Measurements from ENCODE around the gene SRSF8. TPM values are rescaled to one million over a fixed set of nuclear protein-coding genes. Genes with fewer than 3 reads are reported as not detected.

The SRSF8 gene, protein sequence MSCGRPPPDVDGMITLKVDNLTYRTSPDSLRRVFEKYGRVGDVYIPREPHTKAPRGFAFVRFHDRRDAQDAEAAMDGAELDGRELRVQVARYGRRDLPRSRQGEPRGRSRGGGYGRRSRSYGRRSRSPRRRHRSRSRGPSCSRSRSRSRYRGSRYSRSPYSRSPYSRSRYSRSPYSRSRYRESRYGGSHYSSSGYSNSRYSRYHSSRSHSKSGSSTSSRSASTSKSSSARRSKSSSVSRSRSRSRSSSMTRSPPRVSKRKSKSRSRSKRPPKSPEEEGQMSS
- total RNA-seq: 11.4 and 12.5 TPM in 2 replicates

DNA sequence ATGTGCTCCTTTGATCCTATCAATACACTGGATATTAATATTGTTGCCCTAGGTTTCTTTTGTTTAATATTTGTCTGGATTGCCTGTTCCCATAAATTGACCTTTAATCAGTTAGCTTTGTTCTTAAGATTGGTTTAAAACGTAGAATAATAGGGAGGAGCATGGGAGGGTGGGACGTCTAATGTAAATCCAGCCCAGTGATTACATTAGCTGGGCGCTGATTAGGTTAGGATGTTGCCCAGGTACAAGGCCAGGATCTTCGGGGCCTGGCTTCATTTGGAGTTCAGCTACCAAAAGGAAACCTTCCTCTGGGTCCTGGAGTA, at the start of gene SRSF8:
SRSF8 (plus strand) TSS at position 204 of the 323 bp plus-strand sequence. CDS start 308 bp downstream, outside the sequence.

DNA sequence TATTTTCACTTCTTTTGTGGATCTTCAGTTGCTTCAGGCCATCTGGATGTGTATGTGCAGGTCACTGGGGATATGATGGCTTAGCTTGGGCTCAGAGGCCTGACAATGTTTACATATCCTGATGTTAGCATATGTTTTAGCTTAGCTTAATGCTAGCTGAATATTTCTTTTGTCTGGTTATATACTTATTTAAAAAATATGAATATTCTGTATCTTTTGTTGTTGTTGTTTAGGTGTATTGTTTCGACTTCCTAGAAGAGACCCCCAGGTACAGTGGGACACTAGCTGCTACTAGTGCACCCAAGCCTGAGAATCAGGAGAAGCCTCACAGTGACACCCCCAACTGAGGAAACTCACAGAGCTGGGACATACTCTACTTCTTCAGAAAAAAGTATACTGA, 41.8 kb upstream of the SRSF8 start, which contains the start of gene KDM4E:
KDM4E (plus strand) TSS at position 301 of the 400 bp plus-strand sequence. CDS start 300 bp downstream, outside the sequence.

DNA sequence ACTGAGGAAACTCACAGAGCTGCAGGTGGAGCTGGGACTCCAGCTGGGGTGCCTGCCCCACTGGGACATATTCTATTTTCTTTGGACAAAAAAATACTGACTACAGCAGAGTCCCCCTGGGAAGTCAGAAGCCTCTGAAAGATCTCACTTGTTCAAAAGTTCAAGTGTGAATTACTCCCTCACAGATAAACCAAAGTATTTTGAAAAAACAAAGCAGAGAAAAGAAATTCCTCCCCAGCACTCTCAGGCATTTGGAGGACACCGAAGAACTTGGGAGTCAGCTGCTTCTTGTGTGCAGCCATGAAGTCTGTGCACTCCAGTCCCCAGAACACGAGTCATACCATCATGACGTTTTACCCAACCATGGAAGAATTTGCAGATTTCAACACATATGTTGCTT, 17.6 kb upstream of the SRSF8 start, which contains the start of gene KDM4F:
KDM4F (plus strand) TSS at position 301 of the 400 bp plus-strand sequence.

DNA sequence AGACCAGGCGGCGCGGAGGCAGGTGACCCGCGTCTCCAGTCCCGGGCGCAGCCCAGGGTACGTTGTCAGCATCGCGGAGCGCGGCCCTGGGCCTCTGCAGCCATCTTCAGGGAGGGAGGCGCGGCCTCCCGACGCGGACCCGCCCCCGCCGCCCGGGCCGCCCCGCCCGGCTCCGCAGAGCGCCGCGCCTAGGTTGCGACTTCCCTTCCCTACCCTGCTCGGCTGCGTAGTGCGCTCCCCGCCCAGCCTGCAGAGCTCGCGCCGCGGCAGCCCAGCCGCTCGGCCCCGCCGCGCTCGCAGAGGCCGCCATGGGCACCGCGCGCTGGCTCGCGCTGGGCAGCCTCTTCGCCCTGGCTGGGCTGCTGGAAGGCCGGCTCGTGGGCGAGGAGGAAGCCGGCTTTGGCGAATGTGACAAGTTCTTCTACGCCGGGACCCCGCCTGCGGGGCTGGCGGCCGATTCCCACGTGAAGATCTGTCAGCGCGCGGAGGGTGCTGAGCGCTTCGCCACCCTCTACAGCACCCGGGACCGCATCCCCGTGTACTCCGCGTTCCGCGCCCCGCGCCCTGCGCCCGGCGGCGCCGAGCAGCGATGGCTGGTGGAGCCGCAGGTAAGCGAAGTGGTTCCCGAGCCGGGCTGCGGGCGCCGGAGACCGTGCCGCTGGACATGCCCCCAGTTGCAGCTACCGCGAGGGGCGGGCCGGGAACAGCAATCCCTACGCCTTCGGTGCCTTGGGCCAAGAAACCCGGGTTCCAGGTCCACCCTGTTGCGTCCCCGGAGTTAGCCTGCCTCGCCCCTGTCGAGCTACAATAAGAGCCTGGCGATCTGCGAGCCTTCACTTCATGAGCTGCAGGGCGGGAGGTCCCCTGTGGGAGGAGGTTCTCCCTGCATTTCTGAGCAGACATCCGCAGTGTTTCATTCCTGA, 23.2 kb downstream of the SRSF8 start, which contains the start of gene ENDOD1:
ENDOD1 (plus strand) TSS at position 227 of the 923 bp plus-strand sequence; CDS start at position 309, 82 bp downstream.

Other genes with a start within 250 kb of the SRSF8 start
- gene CWC15, start 93.4 kb upstream of the SRSF8 start, total RNA-seq: 39.0 and 44.3 TPM in 2 replicates
- 0.28 and 0.72 TPM in 2 replicates for gene KDM4D, start 93.2 kb upstream of the SRSF8 start, total RNA-seq
- not detected in 2 replicates for gene KDM4E, start 41.7 kb upstream of the SRSF8 start, total RNA-seq
- not detected in 2 replicates for gene KDM4F, start 17.5 kb upstream of the SRSF8 start, total RNA-seq
- gene ENDOD1, start 22.9 kb downstream of the SRSF8 start, total RNA-seq: 27.6 and 62.4 TPM in 2 replicates
- gene SESN3, start 164.3 kb downstream of the SRSF8 start, total RNA-seq: 2.4 and 4.0 TPM in 2 replicates

All from endothelial cell of coronary artery (primary cell).